ENCODE data around the gene PRSS2.
"Not testable (repeated sequence)": the region's sequence is repeated elsewhere in the genome, so short reads cannot be mapped to it uniquely, and the experiment has no call there.

GRCh38 chr7:142758312-142758711, 12.5 kb upstream of the PRSS2 start:
- not testable (repeated sequence) for TF ChIP-seq CTCF (IDR thresholded peaks at IDR 0.05; ENCODE audit: insufficient read depth, low read depth, low read length); EZH2 (IDR thresholded peaks at IDR 0.05; ENCODE audit: insufficient read depth, low read length)

All from astrocyte (in vitro differentiated cells and primary cell).